H9 (cell line): ENCODE data around the gene SLC15A3. TPM values are rescaled to one million over a fixed set of nuclear protein-coding genes. Genes with fewer than 3 reads are reported as not detected.

Experiments used
- DNase-seq: peaks from one replicate; pipeline ENCODE4 v3.0.0-alpha.2; 2017
- H2AFZ ChIP-seq: one replicate; pipeline ENCODE4 v1.6.1; 2013; ENCODE audit warnings: mild to moderate bottlenecking, low read length, control low read depth, moderate library complexity
- H2AK5ac ChIP-seq: 2 replicates; pipeline ENCODE4 v1.6.1; 2013; ENCODE audit warnings: low read length, control low read depth, mixed read lengths; ENCODE audit not compliant: insufficient read length
- H2BK120ac ChIP-seq: one replicate; pipeline ENCODE4 v1.6.1; 2013; ENCODE audit warnings: low read depth, mild to moderate bottlenecking, low read length, control low read depth, inconsistent platforms; ENCODE audit not compliant: poor library complexity, severe bottlenecking
- H2BK12ac ChIP-seq: 2 replicates; pipeline ENCODE4 v1.6.1; 2013; ENCODE audit warnings: low read length, control low read depth, mixed read lengths, low read depth; ENCODE audit not compliant: insufficient read length
- H2BK15ac ChIP-seq: 2 replicates; pipeline ENCODE4 v1.6.1; 2013; ENCODE audit warnings: low read depth, low read length, control low read depth
- H2BK20ac ChIP-seq: one replicate; pipeline ENCODE4 v1.6.1; 2013; ENCODE audit warnings: low read depth, mild to moderate bottlenecking, low read length, control low read depth, inconsistent platforms; ENCODE audit not compliant: poor library complexity, severe bottlenecking
- H2BK5ac ChIP-seq: 2 replicates; pipeline ENCODE4 v1.6.1; 2013; ENCODE audit warnings: low read length, control low read depth, mixed read lengths; ENCODE audit not compliant: insufficient read length
- H3K14ac ChIP-seq: 2 replicates; pipeline ENCODE4 v1.6.1; 2013; ENCODE audit warnings: low read length, control low read depth; ENCODE audit not compliant: insufficient read depth
- H3K18ac ChIP-seq: 2 replicates; pipeline ENCODE4 v1.6.1; 2013; ENCODE audit warnings: low read depth, mild to moderate bottlenecking, mixed read lengths, low read length, control low read depth; ENCODE audit not compliant: insufficient read length
- H3K23ac ChIP-seq: 2 replicates; pipeline ENCODE4 v1.6.1; 2013; ENCODE audit warnings: low read length, control low read depth, mixed read lengths, low read depth; ENCODE audit not compliant: insufficient read length
- H3K23me2 ChIP-seq: 2 replicates; pipeline ENCODE4 v1.6.1; 2013; ENCODE audit warnings: low read depth, mild to moderate bottlenecking, mixed read lengths, low read length, control low read depth; ENCODE audit not compliant: insufficient read length, poor library complexity, severe bottlenecking
- H3K27ac ChIP-seq: 2 replicates; pipeline ENCODE4 v1.5.1; 2013; ENCODE audit warnings: low read length, control low read depth, mixed read lengths, low read depth; ENCODE audit not compliant: insufficient read length
- H3K27me3 ChIP-seq: 2 replicates; pipeline ENCODE4 v1.6.1; 2013; ENCODE audit warnings: low read length, control low read depth, inconsistent platforms; ENCODE audit not compliant: insufficient read depth
- H3K4ac ChIP-seq: 2 replicates; pipeline ENCODE4 v1.6.1; 2013; ENCODE audit warnings: low read depth, mild to moderate bottlenecking, control low read depth, inconsistent platforms, low read length, moderate library complexity
- H3K4me1 ChIP-seq: 2 replicates; pipeline ENCODE4 v1.6.1; 2013; ENCODE audit warnings: low read length, control low read depth, inconsistent platforms; ENCODE audit not compliant: insufficient read depth
- H3K4me2 ChIP-seq: 2 replicates; pipeline ENCODE4 v1.6.1; 2013; ENCODE audit warnings: low read length, control low read depth, mixed read lengths; ENCODE audit not compliant: insufficient read length, insufficient read depth
- H3K56ac ChIP-seq: 2 replicates; pipeline ENCODE4 v1.6.1; 2013; ENCODE audit warnings: low read depth, mild to moderate bottlenecking, mixed read lengths, low read length, control low read depth; ENCODE audit not compliant: insufficient read length
- H3K79me1 ChIP-seq: 2 replicates; pipeline ENCODE4 v1.6.1; 2013; ENCODE audit warnings: low read depth, mild to moderate bottlenecking, moderate library complexity, low read length, control low read depth, inconsistent platforms; ENCODE audit not compliant: insufficient read depth, poor library complexity, severe bottlenecking
- H3K79me2 ChIP-seq: 2 replicates; pipeline ENCODE4 v1.6.1; 2013; ENCODE audit warnings: low read length, control low read depth, inconsistent platforms; ENCODE audit not compliant: insufficient read depth
- H3K9ac ChIP-seq: 2 replicates; pipeline ENCODE4 v1.6.1; 2013; ENCODE audit warnings: low read length, control low read depth, mixed read lengths; ENCODE audit not compliant: insufficient read length; ENCODE audit errors: extremely low read depth
- H3K9me3 ChIP-seq: one replicate; pipeline ENCODE4 v1.6.1; 2013; ENCODE audit warnings: low read depth, low read length, inconsistent platforms; ENCODE audit not compliant: control insufficient read depth
- H3T11ph ChIP-seq: one replicate; pipeline ENCODE4 v1.6.1; 2013; ENCODE audit warnings: mild to moderate bottlenecking, low read length, control low read depth, inconsistent platforms
- H4K20me1 ChIP-seq: one replicate; pipeline ENCODE4 v1.6.1; 2013; ENCODE audit not compliant: control insufficient read depth, insufficient read length, insufficient read depth
- H4K5ac ChIP-seq: 2 replicates; pipeline ENCODE4 v1.6.1; 2013; ENCODE audit warnings: low read depth, mild to moderate bottlenecking, mixed read lengths, low read length, control low read depth; ENCODE audit not compliant: insufficient read length
- H4K8ac ChIP-seq: replicated peaks from 2 replicates; pipeline ENCODE4 v1.6.1; 2013; ENCODE audit warnings: low read length, control low read depth, mixed read lengths, low read depth; ENCODE audit not compliant: insufficient read length
- H4K91ac ChIP-seq: 2 replicates; pipeline ENCODE4 v1.6.1; 2013; ENCODE audit warnings: low read depth, mild to moderate bottlenecking, moderate library complexity, mixed read lengths, low read length, control low read depth; ENCODE audit not compliant: insufficient read length
- H3K27ac Mint-ChIP-seq, 3 experiments: 2 replicates in 2 of 3; 3 replicates in 1 of 3; pipeline ENCODE4 v1.8.0; 2020 to 2021; ENCODE audit warnings: mixed read lengths in 3 of 3, mild to moderate bottlenecking in 1 of 3, moderate library complexity in 1 of 3
- H3K27me3 Mint-ChIP-seq: 2 replicates; pipeline ENCODE4 v1.8.0; 2021; ENCODE audit warnings: low read depth, mild to moderate bottlenecking, moderate library complexity, mixed read lengths
- H3K36me3 Mint-ChIP-seq, 3 experiments: 2 replicates in 2 of 3; 3 replicates in 1 of 3; pipeline ENCODE4 v1.8.0; 2020 to 2021; ENCODE audit warnings: low read depth in 3 of 3, mixed read lengths in 3 of 3; ENCODE audit not compliant: insufficient read depth in 1 of 3
- H3K4me1 Mint-ChIP-seq, 2 experiments: 2 replicates each; pipeline ENCODE4 v1.8.0; 2020; ENCODE audit warnings: mixed read lengths in 2 of 2
- H3K4me3 Mint-ChIP-seq, 2 experiments: 2 replicates in 1 of 2; 3 replicates in 1 of 2; pipeline ENCODE4 v1.8.0; 2020 to 2021; ENCODE audit warnings: mild to moderate bottlenecking in 2 of 2, mixed read lengths in 2 of 2, moderate library complexity in 1 of 2
- H3K9me3 Mint-ChIP-seq, 2 experiments: 2 replicates in 1 of 2; 3 replicates in 1 of 2; pipeline ENCODE4 v1.8.0; 2020; ENCODE audit warnings: mild to moderate bottlenecking in 2 of 2, mixed read lengths in 2 of 2, moderate library complexity in 1 of 2
- CTCF ChIP-seq: fragments of 200-600 bp; sonication (generic); conservative IDR thresholded peaks from 3 replicates; pipeline ENCODE4 v1.8.0; 2021; ENCODE audit warnings: antibody characterized with exemption, mild to moderate bottlenecking
- WGBS: extraction: QIAGEN DNeasy Blood & Tissue Kit; methylation state at CpG from one replicate; pipeline ENCODE4 v1.1.7; 2013; ENCODE audit warnings: missing lambda C conversion rate, low lambda C conversion rate, mixed read lengths; ENCODE audit not compliant: insufficient read length; ENCODE audit errors: extremely low coverage; 5-methylcytosine and 5-hydroxymethylcytosine counted together
- total RNA-seq: library from RNA; stranded (reverse); gene quantifications from 2 replicates; pipeline ENCODE4 v1.2.1, GENCODE V29; 2021

Gene SLC15A3
- total RNA-seq, 1 experiment from 2014 or later, result 7.0 TPM

GRCh38 chr11:60989093-60989650 lies 37.2 kb upstream of the SLC15A3 start:
- Histone ChIP-seq H3K27ac (no peak overlapping the region), H3K4ac (no peak overlapping the region), H3K56ac (no peak overlapping the region), H3K9ac (no peak overlapping the region), H2AK5ac (no peak overlapping the region), H2BK12ac (no peak overlapping the region), H3K79me2 (no peaks in the 10 kb centered on the region), H3K9me3 (no peaks in the 10 kb centered on the region), H4K8ac (no peak overlapping the region), H3T11ph (no peak overlapping the region), H4K91ac (no peak overlapping the region), H2BK20ac (no peak overlapping the region), H2BK120ac (no peak overlapping the region), H4K20me1 (no peaks in the 10 kb centered on the region), H2BK5ac (no peak overlapping the region), H4K5ac (no peak overlapping the region), H2BK15ac (no peak overlapping the region), H3K27me3 (no peaks in the 10 kb centered on the region), H3K4me1 (no peaks in the 10 kb centered on the region), H3K79me1 (no peaks in the 10 kb centered on the region), H3K23me2 (no peaks in the 10 kb centered on the region), H3K4me2 (no peak overlapping the region), H2AFZ (no peak overlapping the region), H3K23ac (no peak overlapping the region), H3K18ac (no peak overlapping the region), H3K14ac (no peak overlapping the region)
- Mint-ChIP-seq H3K27ac (no peak overlapping the region), H3K4me1 (peaks cover 0 to 8% of the 10 kb centered on the region in 2 experiments; a peak in 1 of 4 replicates), H3K4me3 (no peak overlapping the region), H3K27me3 (peaks cover 42% of the 10 kb centered on the region), H3K36me3 (no peaks in the 10 kb centered on the region), H3K9me3 (no peaks in the 10 kb centered on the region)
- DNase-seq, result no peak
- no CpG with 5 or more reads among the region's 12 CpGs for WGBS
- TF ChIP-seq CTCF, result no peak
